ENCODE data around the gene LENG8.

The LENG8 gene

GRCh38 chr19:54418930-54419800, 29.8 kb upstream of the LENG8 start:
- Mint-ChIP-seq H3K27ac (no peak overlapping the region), H3K4me3 (no peak overlapping the region), H3K9me3 (no peaks in the 10 kb centered on the region), H3K27me3 (peaks cover 34% of the 10 kb centered on the region), H3K4me1 (ENCODE audit: low read depth) (peaks cover 20% of the 10 kb centered on the region), H3K36me3 (ENCODE audit: low read depth) (no peaks in the 10 kb centered on the region)

- Mint-ChIP-seq H3K36me3 (ENCODE audit: low read depth) (no peaks in the 10 kb centered on the region), H3K27ac (no peak overlapping the region), H3K27me3 (peaks cover 28% of the 10 kb centered on the region), H3K9me3 (no peaks in the 10 kb centered on the region), H3K4me1 (ENCODE audit: low read depth) (peaks cover 20% of the 10 kb centered on the region), H3K4me3 (no peak overlapping the region)
Observed at GRCh38 chr19:54420068-54420382, 29.0 kb upstream of the LENG8 start.

GRCh38 chr19:54420383-54421168, 28.4 kb upstream of the LENG8 start:
- H3K27me3 Mint-ChIP-seq, result peaks cover 31% of the 10 kb centered on the region
- H3K27ac Mint-ChIP-seq, result no peak overlapping the region
- peaks cover 20% of the 10 kb centered on the region for H3K4me1 Mint-ChIP-seq (ENCODE audit: low read depth)
- H3K36me3 Mint-ChIP-seq (ENCODE audit: low read depth), result no peaks in the 10 kb centered on the region
- no peaks in the 10 kb centered on the region for H3K9me3 Mint-ChIP-seq
- no peak overlapping the region for H3K4me3 Mint-ChIP-seq

GRCh38 chr19:54421169-54421516, 27.9 kb upstream of the LENG8 start:
- H3K4me1 Mint-ChIP-seq (ENCODE audit: low read depth), result peaks cover 17% of the 10 kb centered on the region

GRCh38 chr19:54421521-54421920, 27.5 kb upstream of the LENG8 start:
- no peaks in the 10 kb centered on the region for H3K9me3 Mint-ChIP-seq
- peaks cover 16% of the 10 kb centered on the region for H3K4me1 Mint-ChIP-seq (ENCODE audit: low read depth)
- H3K4me3 Mint-ChIP-seq, result no peak overlapping the region
- no peak overlapping the region for H3K27ac Mint-ChIP-seq
- H3K27me3 Mint-ChIP-seq, result peaks cover 32% of the 10 kb centered on the region
- no peaks in the 10 kb centered on the region for H3K36me3 Mint-ChIP-seq (ENCODE audit: low read depth)

More at GRCh38 chr19:54421169-54421516, 27.9 kb upstream of the LENG8 start:
- H3K9me3 Mint-ChIP-seq, result no peaks in the 10 kb centered on the region
- no peak overlapping the region for H3K27ac Mint-ChIP-seq
- no peaks in the 10 kb centered on the region for H3K36me3 Mint-ChIP-seq (ENCODE audit: low read depth)
- peaks cover 30% of the 10 kb centered on the region for H3K27me3 Mint-ChIP-seq
- H3K4me3 Mint-ChIP-seq, result no peak overlapping the region

- Mint-ChIP-seq H3K27me3 (peaks cover 32% of the 10 kb centered on the region), H3K4me1 (ENCODE audit: low read depth) (peaks cover 14% of the 10 kb centered on the region), H3K4me3 (no peak overlapping the region), H3K27ac (no peak overlapping the region), H3K36me3 (ENCODE audit: low read depth) (no peaks in the 10 kb centered on the region), H3K9me3 (no peaks in the 10 kb centered on the region)
Observed at GRCh38 chr19:54422136-54422535, 26.9 kb upstream of the LENG8 start.

GRCh38 chr19:54424201-54424600, 24.8 kb upstream of the LENG8 start:
- Mint-ChIP-seq H3K27ac (no peak overlapping the region), H3K4me3 (no peak overlapping the region)

GRCh38 chr19:54424660-54425381, 24.2 kb upstream of the LENG8 start:
- Mint-ChIP-seq H3K4me3 (no peak overlapping the region), H3K9me3 (no peaks in the 10 kb centered on the region), H3K36me3 (ENCODE audit: low read depth) (no peaks in the 10 kb centered on the region), H3K4me1 (ENCODE audit: low read depth) (no peaks in the 10 kb centered on the region), H3K27ac (no peak overlapping the region), H3K27me3 (peaks cover 29% of the 10 kb centered on the region)

More at GRCh38 chr19:54424201-54424600, 24.8 kb upstream of the LENG8 start:
- Mint-ChIP-seq H3K36me3 (ENCODE audit: low read depth) (no peaks in the 10 kb centered on the region), H3K4me1 (ENCODE audit: low read depth) (no peaks in the 10 kb centered on the region), H3K9me3 (no peaks in the 10 kb centered on the region), H3K27me3 (peaks cover 31% of the 10 kb centered on the region)

- H3K27me3 Mint-ChIP-seq, result peaks cover 28% of the 10 kb centered on the region
- H3K27ac Mint-ChIP-seq, result no peak overlapping the region
- no peaks in the 10 kb centered on the region for H3K9me3 Mint-ChIP-seq
- no peak overlapping the region for H3K4me3 Mint-ChIP-seq
- H3K36me3 Mint-ChIP-seq (ENCODE audit: low read depth), result no peaks in the 10 kb centered on the region
- H3K4me1 Mint-ChIP-seq (ENCODE audit: low read depth), result no peaks in the 10 kb centered on the region
Observed at GRCh38 chr19:54425382-54425723, 23.6 kb upstream of the LENG8 start.

GRCh38 chr19:54426291-54426931, 22.6 kb upstream of the LENG8 start:
- no peaks in the 10 kb centered on the region for H3K9me3 Mint-ChIP-seq
- H3K27ac Mint-ChIP-seq, result no peak overlapping the region
- peaks cover 4% of the 10 kb centered on the region for H3K4me1 Mint-ChIP-seq (ENCODE audit: low read depth)
- peaks cover 28% of the 10 kb centered on the region for H3K27me3 Mint-ChIP-seq
- no peak overlapping the region for H3K4me3 Mint-ChIP-seq
- no peaks in the 10 kb centered on the region for H3K36me3 Mint-ChIP-seq (ENCODE audit: low read depth)

GRCh38 chr19:54427586-54427985, 21.4 kb upstream of the LENG8 start:
- Mint-ChIP-seq H3K27me3 (peaks cover 28% of the 10 kb centered on the region), H3K27ac (no peak overlapping the region), H3K4me3 (no peak overlapping the region), H3K4me1 (ENCODE audit: low read depth) (peaks cover 5% of the 10 kb centered on the region), H3K36me3 (ENCODE audit: low read depth) (no peaks in the 10 kb centered on the region), H3K9me3 (no peaks in the 10 kb centered on the region)

- Mint-ChIP-seq H3K36me3 (ENCODE audit: low read depth) (no peaks in the 10 kb centered on the region), H3K9me3 (no peaks in the 10 kb centered on the region), H3K4me3 (no peak overlapping the region), H3K27ac (no peak overlapping the region), H3K4me1 (ENCODE audit: low read depth) (peaks cover 5% of the 10 kb centered on the region), H3K27me3 (peaks cover 26% of the 10 kb centered on the region)
Observed at GRCh38 chr19:54428323-54429175, 20.4 kb upstream of the LENG8 start.

- H3K4me3 Mint-ChIP-seq, result no peak overlapping the region
- no peaks in the 10 kb centered on the region for H3K9me3 Mint-ChIP-seq
- H3K27me3 Mint-ChIP-seq, result peaks cover 24% of the 10 kb centered on the region
- peaks cover 5% of the 10 kb centered on the region for H3K4me1 Mint-ChIP-seq (ENCODE audit: low read depth)
- no peak overlapping the region for H3K27ac Mint-ChIP-seq
- no peaks in the 10 kb centered on the region for H3K36me3 Mint-ChIP-seq (ENCODE audit: low read depth)
Observed at GRCh38 chr19:54429176-54429495, 19.9 kb upstream of the LENG8 start.

- no peaks in the 10 kb centered on the region for H3K36me3 Mint-ChIP-seq (ENCODE audit: low read depth)
- no peak overlapping the region for H3K4me3 Mint-ChIP-seq
- H3K9me3 Mint-ChIP-seq, result no peaks in the 10 kb centered on the region
- no peak overlapping the region for H3K27ac Mint-ChIP-seq
- peaks cover 24% of the 10 kb centered on the region for H3K27me3 Mint-ChIP-seq
- peaks cover 10% of the 10 kb centered on the region for H3K4me1 Mint-ChIP-seq (ENCODE audit: low read depth)
Observed at GRCh38 chr19:54429545-54430227, 19.3 kb upstream of the LENG8 start.

Data from stimulated activated naive CD8-positive, alpha-beta T cell treated with anti-CD3 and anti-CD28 coated beads, Interleukin-15, Interleukin-2, amounts not matched to agents 100 ng/mL and 50 ng/mL, for 24 hours (primary cell).